ENCODE data around the gene ADAM12.

- TF ChIP-seq CTCF (IDR thresholded peaks at IDR 0.05; ENCODE audit: low read length) (no peak), EZH2 (optimal IDR thresholded peaks at IDR 0.05; ENCODE audit: low read depth, low read length) (no peak), EZH2phosphoT487 (IDR thresholded peaks at IDR 0.05; ENCODE audit: low read length) (no peak)
These were observed 45.6 kb downstream of the ADAM12 start for GRCh38 chr10:126342680-126343079.
